Measurements from ENCODE around the gene PGD.

DNA sequence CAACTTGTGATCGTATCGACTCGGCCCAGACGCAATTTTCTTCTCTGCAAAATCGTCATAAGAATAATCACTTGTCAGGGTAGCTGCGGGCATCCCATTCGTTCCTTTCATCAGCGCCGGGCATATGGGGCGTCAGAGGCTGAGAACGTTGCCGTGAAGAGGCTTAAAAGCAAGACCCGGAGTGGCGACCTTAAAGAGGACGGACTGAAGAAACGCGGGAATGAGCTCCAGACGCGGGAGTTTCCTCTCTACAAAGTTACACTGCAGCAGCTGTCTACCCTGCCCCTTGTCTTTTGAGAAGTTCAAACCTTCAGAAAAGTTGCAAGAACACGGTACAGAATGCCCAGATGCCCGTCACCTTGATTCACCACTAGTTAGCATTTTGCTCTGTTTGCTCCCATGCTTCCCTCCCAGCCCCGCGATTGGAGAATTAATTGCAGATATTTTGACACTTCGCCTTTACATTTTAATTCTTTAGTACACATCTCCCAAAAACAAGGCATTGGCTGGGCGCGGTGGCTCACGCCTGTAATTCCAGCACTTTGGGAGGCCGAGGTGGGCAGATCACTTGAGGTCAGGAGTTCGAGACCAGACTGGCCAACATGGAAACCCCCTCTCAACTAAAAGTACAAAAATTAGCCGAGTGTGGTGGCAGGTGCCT is 32.3 kb downstream of the PGD start:
- TF ChIP-seq POLR2AphosphoS5 (IDR thresholded peaks at IDR 0.05) (no peak), POLR2A (IDR thresholded peaks at IDR 0.05) (no peak)
- TF ChIP-seq, protein P1, sequence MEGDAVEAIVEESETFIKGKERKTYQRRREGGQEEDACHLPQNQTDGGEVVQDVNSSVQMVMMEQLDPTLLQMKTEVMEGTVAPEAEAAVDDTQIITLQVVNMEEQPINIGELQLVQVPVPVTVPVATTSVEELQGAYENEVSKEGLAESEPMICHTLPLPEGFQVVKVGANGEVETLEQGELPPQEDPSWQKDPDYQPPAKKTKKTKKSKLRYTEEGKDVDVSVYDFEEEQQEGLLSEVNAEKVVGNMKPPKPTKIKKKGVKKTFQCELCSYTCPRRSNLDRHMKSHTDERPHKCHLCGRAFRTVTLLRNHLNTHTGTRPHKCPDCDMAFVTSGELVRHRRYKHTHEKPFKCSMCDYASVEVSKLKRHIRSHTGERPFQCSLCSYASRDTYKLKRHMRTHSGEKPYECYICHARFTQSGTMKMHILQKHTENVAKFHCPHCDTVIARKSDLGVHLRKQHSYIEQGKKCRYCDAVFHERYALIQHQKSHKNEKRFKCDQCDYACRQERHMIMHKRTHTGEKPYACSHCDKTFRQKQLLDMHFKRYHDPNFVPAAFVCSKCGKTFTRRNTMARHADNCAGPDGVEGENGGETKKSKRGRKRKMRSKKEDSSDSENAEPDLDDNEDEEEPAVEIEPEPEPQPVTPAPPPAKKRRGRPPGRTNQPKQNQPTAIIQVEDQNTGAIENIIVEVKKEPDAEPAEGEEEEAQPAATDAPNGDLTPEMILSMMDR (IDR thresholded peaks at IDR 0.05 in 8 of 11, conservative IDR thresholded peaks at IDR 0.05 in 3 of 11), result no peak
